ENCODE results near the gene ACOXL.

The ACOXL gene

DNA sequence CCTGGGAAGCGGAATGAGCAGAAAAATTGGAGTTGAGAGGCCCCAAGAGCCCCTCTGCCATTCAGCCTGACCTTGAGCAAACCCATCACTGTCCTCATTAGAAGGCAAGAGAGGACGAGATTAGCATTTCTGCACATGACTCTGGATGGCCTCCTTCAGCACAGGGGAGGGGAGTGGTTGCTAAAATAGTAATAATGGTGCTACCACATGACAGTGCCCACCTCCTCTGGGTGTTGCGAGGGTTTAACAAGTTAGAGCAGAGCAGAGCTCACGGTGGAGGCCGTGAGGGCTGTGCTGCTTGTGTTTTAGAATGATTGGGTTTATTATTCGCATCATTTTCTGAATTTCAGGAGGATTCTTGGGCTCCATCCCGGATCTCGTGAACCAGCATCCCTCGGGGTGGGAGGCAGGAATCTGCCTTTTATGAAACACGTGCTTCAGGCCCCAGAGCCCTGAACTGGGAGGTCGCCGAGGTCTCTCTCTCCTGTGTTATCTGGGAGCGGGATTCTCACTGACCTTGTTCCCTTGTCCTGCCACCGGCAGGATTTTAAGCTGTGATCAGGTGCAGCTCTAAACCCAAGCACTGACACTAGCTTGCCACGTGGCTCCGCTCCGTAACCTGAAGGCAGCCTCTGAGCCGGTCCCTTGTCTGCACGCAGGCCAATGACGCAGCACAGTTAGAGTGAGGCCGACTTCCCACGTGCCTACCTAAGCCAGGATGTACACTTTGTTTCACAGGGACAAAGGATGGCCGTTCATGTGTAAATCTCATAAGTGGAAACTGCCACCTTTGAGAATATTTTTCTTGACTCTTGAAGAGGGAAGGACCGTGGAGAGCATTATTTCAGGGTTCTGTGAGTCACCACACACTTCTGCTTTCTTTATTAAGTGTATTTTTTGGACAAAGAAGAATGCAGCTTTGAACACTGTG lies 142.3 kb downstream of the ACOXL start:
- no peak for TF ChIP-seq GATA1 (IDR thresholded peaks at IDR 0.05; ENCODE audit: low read depth, low read length)
- no peak for DNase-seq

DNA sequence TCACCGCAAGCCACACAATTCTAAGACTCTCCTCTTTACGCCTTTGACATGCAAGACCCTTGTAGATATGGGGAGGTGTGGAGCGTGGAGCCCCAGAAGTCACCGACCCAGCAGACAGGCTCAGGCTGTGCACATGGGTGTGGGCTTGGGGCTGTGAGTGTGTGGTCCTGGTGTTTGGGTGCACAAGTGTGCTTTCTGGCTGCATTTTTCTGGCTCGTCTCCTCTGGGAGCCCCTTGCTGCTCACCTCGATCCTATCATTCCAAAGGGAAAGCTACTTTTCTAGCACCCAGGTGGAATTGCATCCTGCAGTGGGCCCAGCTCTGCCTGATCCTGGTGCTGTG lies 143.0 kb downstream of the ACOXL start:
- TF ChIP-seq POLR2A (IDR thresholded peaks at IDR 0.05; ENCODE audit: low read length) (no peak), GATA1 (IDR thresholded peaks at IDR 0.05; ENCODE audit: low read depth, low read length) (no peak)

DNA sequence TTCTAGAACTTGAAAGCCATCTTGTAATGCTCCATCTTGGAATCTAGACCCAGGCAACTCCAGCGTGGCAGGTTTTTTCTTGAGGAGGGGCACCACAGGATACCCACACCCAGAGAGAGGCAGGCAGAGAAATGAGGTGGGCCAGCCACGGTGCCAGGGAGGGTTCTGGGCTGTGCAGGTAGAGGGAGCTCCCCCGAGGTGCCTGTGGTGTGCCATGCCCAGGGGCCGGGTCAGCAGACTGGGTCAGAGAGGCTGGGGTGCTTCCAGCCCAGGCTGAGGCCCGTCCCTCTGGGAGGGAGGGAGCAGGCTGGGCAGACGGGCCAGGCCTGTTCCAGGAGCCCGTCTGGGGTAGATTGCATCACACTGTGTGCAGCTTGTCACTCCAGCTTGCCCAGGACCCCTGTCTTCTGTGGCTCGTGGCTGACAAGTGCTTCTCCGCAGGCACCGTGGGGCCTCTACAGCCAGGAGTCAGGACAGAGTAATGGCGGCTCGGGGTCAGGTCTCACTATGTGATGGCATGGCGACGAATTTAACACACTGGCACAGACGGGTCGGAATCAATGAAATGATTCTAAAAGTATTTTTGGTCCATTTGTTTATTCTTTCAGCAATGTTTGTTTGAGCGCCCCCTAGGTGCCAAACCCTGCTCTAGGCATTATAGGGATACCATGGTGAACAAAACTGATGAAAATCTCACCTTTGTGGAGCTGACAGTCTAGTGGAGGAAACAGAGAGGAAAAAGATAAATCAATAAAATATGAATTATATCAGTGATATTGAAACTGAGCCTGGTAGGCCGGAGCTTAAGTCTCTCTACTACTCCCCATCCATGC lies 144.0 kb downstream of the ACOXL start:
- DNase-seq = no peak
- no peak for TF ChIP-seq GATA1 (IDR thresholded peaks at IDR 0.05; ENCODE audit: low read depth, low read length)
- TF ChIP-seq POLR2A (IDR thresholded peaks at IDR 0.05; ENCODE audit: low read length) = no peak

More for the DNA sequence above, 143.0 kb downstream of the ACOXL start:
- DNase-seq = no peak

DNA sequence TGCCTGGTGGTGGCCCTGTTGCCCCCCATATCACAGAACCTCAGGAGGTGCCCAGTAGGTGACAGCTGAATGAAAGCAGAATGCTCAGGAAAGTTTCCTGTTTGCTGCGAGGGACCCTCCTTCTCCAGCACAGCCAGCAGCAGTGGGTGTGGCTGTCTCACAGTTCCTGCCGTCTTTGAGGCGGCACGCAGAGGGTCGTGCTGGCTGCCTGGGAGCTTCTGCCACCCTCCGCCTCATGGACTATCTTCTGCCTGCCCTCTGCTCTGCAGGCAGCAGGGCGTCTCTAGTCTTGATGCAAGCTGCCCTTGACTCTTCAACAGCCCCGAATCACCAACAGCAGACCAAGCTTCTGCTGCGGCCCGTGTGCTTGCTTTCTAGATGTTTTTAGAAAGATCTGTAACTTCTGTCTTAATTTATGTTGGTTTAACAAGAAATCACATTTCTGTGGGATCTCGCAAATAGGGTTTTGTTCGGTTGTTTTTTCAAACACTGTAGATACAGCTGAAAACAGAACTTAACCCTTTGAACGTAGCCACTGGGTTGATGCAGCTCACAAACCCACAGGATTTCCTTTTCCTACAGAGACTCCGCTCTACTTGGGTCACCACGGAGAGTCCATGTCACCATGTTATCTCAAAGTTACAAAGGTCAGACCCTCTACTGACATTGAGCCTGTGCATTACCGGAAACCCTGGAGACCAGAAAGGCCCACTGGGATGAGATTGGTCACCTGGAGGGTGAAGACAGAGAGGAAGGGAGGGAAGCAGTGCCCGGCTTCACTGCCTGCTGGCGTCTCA lies 144.9 kb downstream of the ACOXL start:
- TF ChIP-seq POLR2A (IDR thresholded peaks at IDR 0.05; ENCODE audit: low read length) = no peak
- no peak for TF ChIP-seq GATA1 (IDR thresholded peaks at IDR 0.05; ENCODE audit: low read depth, low read length)
- no peak for DNase-seq

DNA sequence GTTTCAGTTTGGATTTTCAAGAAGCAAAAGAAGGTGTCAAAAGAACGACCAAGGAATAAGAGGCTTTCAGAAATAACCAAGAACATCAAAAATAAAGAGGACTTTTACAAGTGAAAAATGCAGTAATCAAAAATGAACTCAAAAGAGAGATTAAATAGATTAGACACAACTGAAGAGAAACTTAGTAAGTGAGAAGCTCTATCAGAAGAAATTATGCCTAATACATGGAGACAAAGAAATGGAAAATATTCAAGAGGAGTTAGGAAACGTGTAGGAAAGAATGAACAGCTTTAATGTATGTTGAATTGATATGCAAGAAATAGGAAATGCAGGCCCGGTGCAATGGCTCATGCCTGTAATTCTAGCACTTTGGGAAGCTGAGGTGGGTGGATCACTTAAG lies 145.8 kb downstream of the ACOXL start:
- no peak for DNase-seq
- TF ChIP-seq POLR2A (IDR thresholded peaks at IDR 0.05; ENCODE audit: low read length) (no peak), GATA1 (IDR thresholded peaks at IDR 0.05; ENCODE audit: low read depth, low read length) (no peak)

GRCh38 chr2:110881908-110882307 lies 149.5 kb downstream of the ACOXL start:
- DNase-seq = no peak
- no peak for TF ChIP-seq GATA1 (IDR thresholded peaks at IDR 0.05; ENCODE audit: low read depth, low read length)
- no peak for TF ChIP-seq POLR2A (IDR thresholded peaks at IDR 0.05; ENCODE audit: low read length)

DNA sequence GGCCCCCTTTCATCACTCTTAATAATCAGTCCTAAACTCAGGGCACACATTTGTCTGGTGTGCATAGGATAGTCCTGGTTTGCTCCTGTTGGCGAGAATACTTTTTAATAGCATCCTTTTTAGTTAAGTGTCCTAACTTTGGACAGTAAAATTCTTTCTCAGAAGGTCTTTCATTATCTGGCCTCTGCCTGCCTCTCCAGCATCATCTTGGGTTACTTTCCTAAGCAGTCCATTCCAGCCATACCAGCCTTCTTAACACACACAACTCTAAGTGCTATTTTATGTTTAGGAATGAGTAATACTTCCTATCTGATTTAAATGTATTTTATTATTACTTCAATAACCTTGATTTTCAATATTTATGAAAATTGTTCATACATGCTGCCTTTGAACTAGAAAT lies 151.0 kb downstream of the ACOXL start:
- TF ChIP-seq POLR2A (IDR thresholded peaks at IDR 0.05; ENCODE audit: low read length) (no peak), GATA1 (IDR thresholded peaks at IDR 0.05; ENCODE audit: low read depth, low read length) (no peak)
- DNase-seq = no peak

DNA sequence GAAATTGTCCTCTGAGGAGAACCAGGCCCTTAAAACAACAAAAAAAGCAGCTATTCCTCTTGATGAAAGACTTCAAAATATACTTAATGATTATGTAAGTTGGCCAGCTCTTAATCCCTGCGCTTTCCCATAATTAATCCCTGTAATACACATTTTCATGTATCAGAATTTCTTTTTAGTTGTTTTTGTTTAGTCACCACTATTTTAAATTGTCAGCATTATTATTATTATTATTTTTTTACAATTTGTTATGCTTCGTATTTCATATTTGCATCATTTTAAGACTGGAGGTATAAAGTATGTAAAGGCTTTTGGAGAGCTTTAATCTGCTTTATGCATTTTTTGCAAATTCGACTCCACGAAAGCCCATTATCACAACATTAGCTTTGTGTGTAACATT lies 152.9 kb downstream of the ACOXL start:
- DNase-seq = no peak
- TF ChIP-seq POLR2A (IDR thresholded peaks at IDR 0.05; ENCODE audit: low read length) (no peak), GATA1 (IDR thresholded peaks at IDR 0.05; ENCODE audit: low read depth, low read length) (no peak)

DNA sequence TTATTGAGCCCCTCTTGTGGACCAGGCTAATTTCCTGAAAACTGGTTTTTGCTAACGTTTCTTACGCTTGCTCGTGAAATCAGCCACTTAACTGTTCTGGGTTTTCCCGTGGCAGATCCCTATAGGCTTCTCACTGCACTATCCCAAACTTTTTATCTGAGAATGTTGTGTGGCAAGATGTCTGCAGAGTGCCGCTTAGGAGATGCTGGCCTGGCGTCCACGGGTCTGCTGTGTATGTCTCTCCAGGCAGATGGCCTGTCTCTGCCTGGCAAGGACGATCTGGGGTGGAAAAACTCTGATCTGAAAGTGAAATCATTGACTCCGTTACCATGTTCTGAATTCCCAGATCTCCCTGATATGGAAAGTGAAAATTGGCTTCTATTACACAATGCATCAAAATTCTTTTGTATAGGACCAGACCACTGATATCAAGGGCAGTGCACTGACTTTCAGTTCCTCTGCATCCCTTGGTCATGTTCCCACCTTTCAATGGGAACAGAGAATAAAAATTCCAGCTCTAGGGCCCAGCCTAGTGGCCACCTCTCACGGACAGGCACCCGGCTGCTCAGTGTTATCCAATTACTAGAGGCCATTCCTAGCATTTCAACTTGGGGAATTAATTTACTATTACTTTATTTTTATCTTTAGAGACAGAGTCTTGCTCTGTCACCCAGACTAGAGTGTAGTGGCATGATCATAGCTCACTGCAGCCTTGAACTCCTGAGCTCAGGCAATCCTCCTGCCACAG lies 154.6 kb downstream of the ACOXL start:
- TF ChIP-seq GATA1 (IDR thresholded peaks at IDR 0.05; ENCODE audit: low read depth, low read length) (no peak), POLR2A (IDR thresholded peaks at IDR 0.05; ENCODE audit: low read length) (no peak)
- no peak for DNase-seq

DNA sequence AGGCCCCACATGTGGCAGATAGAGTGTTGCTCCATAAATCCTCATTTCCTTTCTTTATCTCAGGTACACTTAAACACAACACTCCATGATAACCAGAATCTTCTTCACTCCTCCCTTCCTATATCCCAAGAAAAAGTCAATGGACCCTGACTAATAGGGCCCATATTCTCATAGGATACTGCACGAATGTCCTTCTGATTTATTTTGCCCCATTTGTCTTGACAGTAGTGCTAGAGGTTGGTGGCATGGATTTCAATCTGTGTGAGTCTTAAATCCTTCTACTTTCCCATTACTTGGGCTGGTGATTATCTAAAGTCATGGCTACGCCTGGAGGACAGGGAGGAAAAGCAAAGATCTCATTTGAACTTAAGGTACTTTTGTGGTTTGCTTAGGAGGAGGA lies 156.0 kb downstream of the ACOXL start:
- no peak for DNase-seq
- TF ChIP-seq GATA1 (IDR thresholded peaks at IDR 0.05; ENCODE audit: low read depth, low read length) = no peak
- no peak for TF ChIP-seq POLR2A (IDR thresholded peaks at IDR 0.05; ENCODE audit: low read length)

GRCh38 chr2:110891626-110892025 lies 159.3 kb downstream of the ACOXL start:
- DNase-seq = no peak
- TF ChIP-seq POLR2A (IDR thresholded peaks at IDR 0.05; ENCODE audit: low read length) (no peak), GATA1 (IDR thresholded peaks at IDR 0.05; ENCODE audit: low read depth, low read length) (no peak)

DNA sequence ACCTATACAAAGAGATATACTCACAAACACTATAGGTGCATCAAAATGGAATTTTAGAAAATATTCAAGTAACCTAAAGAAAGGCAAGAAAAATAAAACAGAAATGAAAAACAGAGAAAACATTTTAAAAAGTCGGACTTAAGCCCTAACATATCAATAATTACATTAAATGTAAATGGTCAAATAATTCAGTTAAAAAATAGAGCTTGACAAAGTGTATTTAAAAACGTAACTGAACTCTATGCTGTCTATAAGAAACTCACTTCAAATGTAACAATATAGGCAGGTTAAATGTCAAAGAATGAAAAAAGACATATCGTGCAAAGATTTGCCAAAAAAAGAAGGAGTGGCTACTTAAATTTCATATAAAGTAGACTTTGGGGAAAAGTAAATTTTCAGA lies 163.9 kb downstream of the ACOXL start:
- DNase-seq = no peak
- TF ChIP-seq POLR2A (IDR thresholded peaks at IDR 0.05; ENCODE audit: low read length) (no peak), GATA1 (IDR thresholded peaks at IDR 0.05; ENCODE audit: low read depth, low read length) (no peak)

DNA sequence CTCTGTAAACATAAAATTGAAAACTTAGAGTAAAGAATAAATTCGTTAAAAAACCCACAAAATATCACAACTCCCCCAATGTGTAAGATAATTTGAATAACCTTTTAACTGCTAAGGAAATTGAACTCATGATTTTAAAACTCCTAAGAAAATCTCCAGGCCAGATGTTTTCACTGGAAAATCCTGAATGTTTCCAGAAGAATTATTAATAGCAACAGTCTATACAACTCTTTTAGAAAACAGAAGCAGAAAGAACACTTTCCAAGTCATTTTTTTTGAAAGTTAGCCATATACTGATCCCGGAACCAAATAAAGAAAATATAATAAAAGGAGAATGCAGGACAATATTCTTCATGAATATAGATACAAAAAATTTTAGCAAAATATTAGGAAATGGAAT lies 165.6 kb downstream of the ACOXL start:
- TF ChIP-seq GATA1 (IDR thresholded peaks at IDR 0.05; ENCODE audit: low read depth, low read length) (no peak), POLR2A (IDR thresholded peaks at IDR 0.05; ENCODE audit: low read length) (no peak)
- no peak for DNase-seq

Data from erythroblast (primary cell).